ENCODE measurements around the gene SETBP1. TPM values are rescaled to one million over a fixed set of nuclear protein-coding genes. Genes with fewer than 3 reads are reported as not detected.

The SETBP1 gene
- total and polyA plus RNA-seq, 9 of the 15 experiments (the other 6 are each of a cell fraction or from before 2014, with no cell fraction given) = under 0.01 to 0.13 (median 0.04) TPM

DNA sequence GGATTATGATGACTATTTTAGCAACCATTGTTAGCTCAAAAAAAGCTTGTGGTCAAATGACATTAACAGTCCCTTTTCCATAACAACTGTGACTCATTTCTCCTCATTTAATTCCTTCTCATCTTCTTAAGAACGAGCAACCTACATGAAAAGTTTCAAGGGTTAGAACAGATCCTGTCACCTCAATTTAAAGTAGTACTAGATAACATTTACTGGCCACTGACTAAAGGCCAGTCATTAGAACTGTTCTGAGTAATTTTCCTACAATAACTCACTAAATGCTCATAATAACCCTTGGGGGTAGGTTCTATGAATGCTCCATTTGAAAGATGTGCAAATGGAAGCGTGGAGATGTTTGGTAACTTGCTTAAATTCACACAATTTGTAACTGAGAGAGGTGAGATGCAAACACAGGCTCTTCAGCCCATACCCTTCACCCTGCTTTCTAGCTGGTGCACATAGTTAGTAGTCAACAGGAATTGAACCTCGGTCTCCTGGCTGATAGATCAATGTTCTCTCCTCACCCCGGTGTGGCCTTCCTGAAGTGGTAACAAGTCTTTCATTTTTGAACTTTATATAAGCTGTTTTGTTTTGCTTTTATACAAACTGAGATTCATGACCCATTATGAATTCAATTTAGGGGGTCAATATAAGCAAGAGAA, 212.5 kb downstream of the SETBP1 start:
- no TSS peak for BruUV-seq (replicated peaks)
- in situ Hi-C loops (cut with MboI) = no loop called here

More for the DNA sequence above, 212.5 kb downstream of the SETBP1 start:
- Histone ChIP-seq H3K9ac (ENCODE audit: insufficient read depth in 1 of 2, low read depth in 2 of 2, low read length in 2 of 2) (no peak overlapping the region), H4K20me1 (replicated peaks; ENCODE audit: control insufficient read depth, insufficient read depth, low read length) (no peaks in the 10 kb centered on the region), H3K79me2 (ENCODE audit: control insufficient read depth, insufficient read depth, low read length) (no peaks in the 10 kb centered on the region), H3K4me3 (no peak overlapping the region), H3K27me3 (ENCODE audit: control insufficient read depth in 2 of 2, insufficient read depth in 2 of 2, low read length in 2 of 2) (no peaks in the 10 kb centered on the region), H2AFZ (ENCODE audit: low read depth, low read length) (no peak overlapping the region), H3K9me1 (ENCODE audit: control insufficient read depth, insufficient read depth, low read length) (no peaks in the 10 kb centered on the region), H3K36me3 (ENCODE audit: control insufficient read depth, insufficient read depth, low read length) (no peaks in the 10 kb centered on the region), H3K4me2 (ENCODE audit: insufficient read depth, low read length) (no peak overlapping the region), H3K27ac (ENCODE audit: extremely low read depth, low read depth, low read length) (no peak overlapping the region), H3K9me3 (replicated peaks; ENCODE audit: control insufficient read depth, insufficient read depth, low read depth, low read length) (no peaks in the 10 kb centered on the region), H3K4me1 (replicated peaks in 1 of 2; ENCODE audit: control insufficient read depth in 2 of 2, insufficient read depth in 2 of 2, low read length in 2 of 2) (no peaks in the 10 kb centered on the region)
- FAIRE-seq (no peak), ATAC-seq (no peak), DNase-seq (ENCODE audit: extremely low read depth in 1 of 4, low spot score in 3 of 4) (no peak)
- intact Hi-C loops (cut with micrococcal nuclease) = loop anchor here (10.0 kb wide), 2 partner anchors 218 to 318 kb away; no protein-coding TSS in a partner anchor
- ChIA-PET CTCF (ENCODE audit: low intra/inter-chr PET ratio) (no interaction called here), POLR2A (no interaction called here)
- no peak for TF ChIP-seq HSF4 (CRISPR knock-in tag; IDR thresholded peaks at IDR 0.05; ENCODE audit: borderline replicate concordance)
- no peak for TF ChIP-seq SMAD3 (CRISPR knock-in tag; conservative IDR thresholded peaks at IDR 0.05)
- TF ChIP-seq ARID2 (IDR thresholded peaks at IDR 0.05) = no peak
- no peak for TF ChIP-seq ZNF444 (CRISPR knock-in tag; IDR thresholded peaks at IDR 0.05)
- no peak for TF ChIP-seq ZNF316 (IDR thresholded peaks at IDR 0.05)
- TF ChIP-seq, protein P1, sequence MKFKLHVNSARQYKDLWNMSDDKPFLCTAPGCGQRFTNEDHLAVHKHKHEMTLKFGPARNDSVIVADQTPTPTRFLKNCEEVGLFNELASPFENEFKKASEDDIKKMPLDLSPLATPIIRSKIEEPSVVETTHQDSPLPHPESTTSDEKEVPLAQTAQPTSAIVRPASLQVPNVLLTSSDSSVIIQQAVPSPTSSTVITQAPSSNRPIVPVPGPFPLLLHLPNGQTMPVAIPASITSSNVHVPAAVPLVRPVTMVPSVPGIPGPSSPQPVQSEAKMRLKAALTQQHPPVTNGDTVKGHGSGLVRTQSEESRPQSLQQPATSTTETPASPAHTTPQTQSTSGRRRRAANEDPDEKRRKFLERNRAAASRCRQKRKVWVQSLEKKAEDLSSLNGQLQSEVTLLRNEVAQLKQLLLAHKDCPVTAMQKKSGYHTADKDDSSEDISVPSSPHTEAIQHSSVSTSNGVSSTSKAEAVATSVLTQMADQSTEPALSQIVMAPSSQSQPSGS (CRISPR knock-in tag; IDR thresholded peaks at IDR 0.05) = no peak
- no peak for TF ChIP-seq TAF15 (IDR thresholded peaks at IDR 0.05; ENCODE audit: low read depth, low read length)
- TF ChIP-seq EWSR1 (IDR thresholded peaks at IDR 0.05; ENCODE audit: borderline replicate concordance, low read depth, partially characterized antibody) = no peak
- no peak for TF ChIP-seq TBL1XR1 (IDR thresholded peaks at IDR 0.05; ENCODE audit: low read length in 2 of 2)
- no peak for TF ChIP-seq ZNF165 (CRISPR knock-in tag; IDR thresholded peaks at IDR 0.05; ENCODE audit: borderline replicate concordance)
- TF ChIP-seq MTF1 (CRISPR knock-in tag; IDR thresholded peaks at IDR 0.05; ENCODE audit: borderline replicate concordance) = no peak
- no peak for TF ChIP-seq MBD2 (IDR thresholded peaks at IDR 0.05; ENCODE audit: borderline replicate concordance, low read depth)
- no peak for TF ChIP-seq FOXK2 (conservative IDR thresholded peaks at IDR 0.05 in 1 of 2, IDR thresholded peaks at IDR 0.05 in 1 of 2; ENCODE audit: low read depth in 2 of 2)
- no peak for TF ChIP-seq CEBPB (tag; IDR thresholded peaks at IDR 0.05)
- TF ChIP-seq BRCA1 (IDR thresholded peaks at IDR 0.05) = no peak
- TF ChIP-seq BRCA1 (CRISPR knock-in tag; IDR thresholded peaks at IDR 0.05) = no peak
- TF ChIP-seq POLR2AphosphoS5 (IDR thresholded peaks at IDR 0.05; ENCODE audit: control insufficient read depth, insufficient read depth, low read depth, low read length) = no peak
- no peak for TF ChIP-seq ZNF785 (CRISPR knock-in tag; IDR thresholded peaks at IDR 0.05)
- no peak for TF ChIP-seq NCOA2 (IDR thresholded peaks at IDR 0.05; ENCODE audit: partially characterized antibody in 2 of 2)
- TF ChIP-seq ZNF408 (CRISPR knock-in tag; IDR thresholded peaks at IDR 0.05; ENCODE audit: low read depth) = no peak
- 4% methylated on average over 2 of the region's 4 CpGs for WGBS (ENCODE audit: insufficient coverage, low coverage, missing lambda C conversion rate)
